A549 (cell line): ENCODE results near the gene SCN4B. TPM values are rescaled to one million over a fixed set of nuclear protein-coding genes. Genes with fewer than 3 reads are reported as not detected.

ENCODE experiments used
- ATAC-seq, 2 experiments: fragments of 200-7000 bp in 1 of 2; fragments of >200 bp in 1 of 2; cut with Nextera tagmentation in 1 of 2; cut with Tn5 transposase in 1 of 2; 3 replicates each; pipeline versions ENCODE4 v1.8.0 to v1.9.1; 2018 to 2020; ENCODE audit warnings: mild to moderate bottlenecking in 1 of 2, moderate library complexity in 1 of 2
- CTCF ChIA-PET: fragments of 300-600 bp; sonication (Branson Sonifier 250); formaldehyde crosslinking; extraction: SDS; loops from one replicate; lab custom pipeline; 2021; ENCODE audit warnings: antibody characterized with exemption, inconsistent platforms; lab: Yijun Ruan, JAX
- POLR2A ChIA-PET: fragments of 350-600 bp; formaldehyde crosslinking; extraction: SDS; loops from one replicate; lab custom pipeline; 2021; ENCODE audit warnings: antibody characterized with exemption, inconsistent platforms; lab: Yijun Ruan, JAX
- DNase-seq, 2 experiments: peaks; one replicate each; pipeline versions ENCODE4 v3.0.0 to v3.0.0-alpha.2; 2011 to 2016; ENCODE audit warnings: low read depth in 1 of 2, low spot score in 1 of 2
- FAIRE-seq: peaks from 2 replicates; lab custom pipeline; 2011; peaks lifted over from hg19 to GRCh38; lab: Jason Lieb, UNC
- H3K27ac ChIP-seq, 2 experiments: fragments of >200 bp; sonication (Bioruptor Twin); formaldehyde crosslinking; 3 replicates each; pipeline ENCODE4 v1.5.1; 2016 to 2017
- H3K4me1 ChIP-seq: fragments of >200 bp; sonication (Bioruptor Twin); formaldehyde crosslinking; 3 replicates; pipeline ENCODE4 v1.6.1; 2016
- H3K4me2 ChIP-seq: fragments of >200 bp; sonication (Bioruptor Twin); formaldehyde crosslinking; 3 replicates; pipeline ENCODE4 v1.6.1; 2016
- H3K4me3 ChIP-seq: fragments of >200 bp; sonication (Bioruptor Twin); formaldehyde crosslinking; 3 replicates; pipeline ENCODE4 v1.5.1; 2016
- H3K9me3 ChIP-seq: fragments of >200 bp; sonication (Bioruptor Twin); formaldehyde crosslinking; 3 replicates; pipeline ENCODE4 v1.6.1; 2016
- CHD2 ChIP-seq: fragments of 150-350 bp; IDR thresholded peaks from 2 replicates; pipeline ENCODE4 v1.6.1; 2014; ENCODE audit warnings: low read length; ENCODE audit not compliant: partially characterized antibody
- CHD4 ChIP-seq: fragments of 200-600 bp; sonication (generic); IDR thresholded peaks from 2 replicates; pipeline ENCODE4 v1.6.1; 2016; ENCODE audit warnings: antibody characterized with exemption, mild to moderate bottlenecking, borderline replicate concordance
- CTCF ChIP-seq: fragments of >200 bp; sonication (Bioruptor Twin); formaldehyde crosslinking; IDR thresholded peaks from 3 replicates; pipeline ENCODE4 v1.5.1; 2016
- E2F6 ChIP-seq: IDR thresholded peaks from 2 replicates; pipeline ENCODE4 v1.6.1; 2012; ENCODE audit warnings: low read depth, borderline replicate concordance
- EHF ChIP-seq: fragments of 250-450 bp; sonication (Bioruptor Pico); IDR thresholded peaks from 2 replicates; pipeline ENCODE4 v1.5.0; 2020; ENCODE audit warnings: mild to moderate bottlenecking
- EHMT2 ChIP-seq: fragments of 200-600 bp; sonication (generic); IDR thresholded peaks from 2 replicates; pipeline ENCODE4 v1.6.1; 2016; ENCODE audit warnings: antibody characterized with exemption, low read depth, mild to moderate bottlenecking, moderate library complexity
- FOSL2 ChIP-seq, 2 experiments: fragments of 450-650 bp in 1 of 2; fragments of >200 bp in 1 of 2; sonication (Bioruptor Twin) in 1 of 2; formaldehyde crosslinking; IDR thresholded peaks; 2 replicates each; pipeline versions ENCODE4 v1.5.0 to v1.6.1; 2016 to 2020; ENCODE audit warnings: mild to moderate bottlenecking in 1 of 2, moderate library complexity in 1 of 2
- FOXS1 ChIP-seq: fragments of 250-450 bp; sonication (Bioruptor Pico); IDR thresholded peaks from 2 replicates; pipeline ENCODE4 v1.5.0; 2020; ENCODE audit warnings: mild to moderate bottlenecking, moderate library complexity
- HDAC2 ChIP-seq: fragments of 200-600 bp; sonication (generic); IDR thresholded peaks from 2 replicates; pipeline ENCODE4 v1.6.1; 2016
- HEYL ChIP-seq: fragments of 250-450 bp; sonication (Bioruptor Pico); IDR thresholded peaks from 2 replicates; pipeline ENCODE4 v1.8.0; 2021; ENCODE audit warnings: mild to moderate bottlenecking, moderate library complexity
- JUN ChIP-seq, 2 experiments: fragments of >200 bp; sonication (Bioruptor Twin); formaldehyde crosslinking; IDR thresholded peaks; 2 replicates in 1 of 2; 3 replicates in 1 of 2; pipeline ENCODE4 v1.6.1; 2016 to 2017
- JUNB ChIP-seq: fragments of >200 bp; sonication (Bioruptor Twin); formaldehyde crosslinking; IDR thresholded peaks from 2 replicates; pipeline ENCODE4 v1.6.1; 2016
- KDM1A ChIP-seq: fragments of 200-600 bp; sonication (generic); IDR thresholded peaks from 2 replicates; pipeline ENCODE4 v1.6.1; 2016; ENCODE audit warnings: low read depth, mild to moderate bottlenecking
- KDM5A ChIP-seq: fragments of 200-600 bp; sonication (generic); IDR thresholded peaks from 2 replicates; pipeline ENCODE4 v1.6.1; 2016; ENCODE audit warnings: antibody characterized with exemption, mild to moderate bottlenecking
- MAFK ChIP-seq: fragments of 450-650 bp; IDR thresholded peaks from 2 replicates; pipeline ENCODE4 v1.6.1; 2014; ENCODE audit not compliant: partially characterized antibody
- MAZ ChIP-seq: fragments of 150-350 bp; IDR thresholded peaks from 2 replicates; pipeline ENCODE4 v1.6.1; 2014; ENCODE audit warnings: antibody characterized with exemption, low read depth, low read length, borderline replicate concordance
- MYC ChIP-seq: IDR thresholded peaks from 2 replicates; pipeline ENCODE4 v1.6.1; 2012; ENCODE audit warnings: mild to moderate bottlenecking, inconsistent platforms, low read length, improper control_type of control experiment, borderline replicate concordance
- NFE2L2 ChIP-seq: fragments of 150-350 bp; conservative IDR thresholded peaks from 2 replicates; pipeline ENCODE4 v1.6.1; 2014; ENCODE audit warnings: low read length
- NR3C1 ChIP-seq: fragments of >200 bp; sonication (Bioruptor Twin); formaldehyde crosslinking; IDR thresholded peaks from 3 replicates; pipeline ENCODE4 v1.6.1; 2017
- PHF8 ChIP-seq: fragments of 200-600 bp; sonication (generic); IDR thresholded peaks from 2 replicates; pipeline ENCODE4 v1.6.1; 2016; ENCODE audit warnings: low read depth, mild to moderate bottlenecking, antibody characterized with exemption, moderate library complexity, borderline replicate concordance
- RARB ChIP-seq: fragments of 250-450 bp; sonication (Bioruptor Pico); IDR thresholded peaks from 2 replicates; pipeline ENCODE4 v1.8.0; 2021; ENCODE audit warnings: mild to moderate bottlenecking, moderate library complexity
- RCOR1 ChIP-seq: fragments of 150-350 bp; IDR thresholded peaks from 2 replicates; pipeline ENCODE4 v1.6.1; 2014; ENCODE audit warnings: antibody characterized with exemption, low read length, low read depth
- RFX5 ChIP-seq: fragments of 450-650 bp; IDR thresholded peaks from 2 replicates; pipeline ENCODE4 v1.7.1; 2014; ENCODE audit warnings: antibody characterized with exemption, mild to moderate bottlenecking, moderate library complexity
- ZC3H11A ChIP-seq: fragments of 450-650 bp; IDR thresholded peaks from 2 replicates; pipeline ENCODE4 v1.6.1; 2014; ENCODE audit warnings: antibody characterized with exemption, mild to moderate bottlenecking
- ZFP36 ChIP-seq: fragments of 450-650 bp; IDR thresholded peaks from 2 replicates; pipeline ENCODE4 v1.6.1; 2014; ENCODE audit warnings: borderline replicate concordance; ENCODE audit not compliant: partially characterized antibody
- ZNF302 ChIP-seq: fragments of 250-450 bp; sonication (Bioruptor Pico); IDR thresholded peaks from 2 replicates; pipeline ENCODE4 v1.9.0; 2021; ENCODE audit warnings: inconsistent platforms, mild to moderate bottlenecking, moderate library complexity
- WGBS: methylation state at CpG from one replicate; pipeline ENCODE4 v1.1.6; 2017; ENCODE audit errors: missing lambda C conversion rate; 5-methylcytosine and 5-hydroxymethylcytosine counted together
- polyA plus RNA-seq, 4 experiments: library from polyadenylated mRNA; depleted of rRNA in 3 of 4; stranded (reverse); fragments of >200 nt; fragmentation: RNase III in 1 of 4; extraction: RNeasy Plus Mini Kit Qiagen cat#74134 plus additional on column Dnase treatment in 1 of 4; gene quantifications; 2 replicates in 3 of 4; 3 replicates in 1 of 4; pipeline ENCODE4 v1.2.3, GENCODE V29; 2011 to 2017
- TF ChIP-seq, protein P1 (sequence below): IDR thresholded peaks from 2 replicates; pipeline ENCODE4 v1.6.1; 2012
- TF ChIP-seq, protein P2 (sequence below): fragments of 250-450 bp; sonication (Bioruptor Pico); IDR thresholded peaks from 2 replicates; pipeline ENCODE4 v1.5.0; 2020; ENCODE audit warnings: low read depth, mild to moderate bottlenecking, moderate library complexity

The SCN4B gene
- polyA plus RNA-seq, 2 of the 4 experiments (the other 2 are of a cell fraction) = 0.12 TPM; not detected in 1

GRCh38 chr11:118133816-118134215 is 18.8 kb downstream of the SCN4B start:
- WGBS = 70% methylated on average over 10 of the region's 10 CpGs

DNA sequence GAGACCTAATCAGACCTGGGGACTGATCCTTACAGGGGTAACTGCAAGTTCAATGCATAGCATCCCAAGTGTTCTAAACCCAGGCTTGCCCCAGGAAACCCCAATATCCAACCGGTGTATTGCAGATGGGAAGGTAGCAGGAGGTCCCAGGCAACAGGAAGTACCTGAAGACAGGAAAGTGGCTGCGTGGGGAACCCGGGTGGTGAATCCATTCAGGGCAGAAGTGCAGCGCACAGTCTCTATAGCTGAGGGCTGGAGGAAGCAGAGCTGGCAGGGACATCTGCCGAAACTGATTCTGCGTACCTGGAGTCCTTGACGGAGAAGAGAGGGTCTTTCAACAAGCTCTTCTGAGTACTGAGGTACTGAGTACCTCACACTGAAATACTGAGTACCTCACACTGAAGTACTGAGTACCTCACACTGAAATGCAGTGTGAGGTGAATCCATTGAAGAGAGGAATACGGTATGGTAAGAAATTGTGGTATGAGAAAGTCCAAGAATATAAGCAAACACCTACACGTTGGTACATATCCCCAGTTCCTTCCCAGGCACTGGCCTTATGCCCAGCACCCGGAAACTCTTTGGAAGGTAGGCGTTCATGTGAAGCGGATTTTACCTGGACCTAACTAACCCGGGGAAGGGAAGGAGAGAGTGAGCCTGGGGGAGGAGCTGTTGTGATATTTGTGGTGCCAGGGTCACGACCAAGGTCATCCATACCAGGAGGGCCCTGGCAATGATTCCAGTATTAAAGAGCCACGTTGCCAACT is 20.1 kb downstream of the SCN4B start:
- 45% methylated on average over 15 of the region's 15 CpGs for whole genome bisulfite sequencing
- FAIRE-seq = no peak
- ChIA-PET CTCF (no interaction called here), POLR2A (no interaction called here)
- Histone ChIP-seq H3K4me2 (no peak overlapping the region), H3K4me1 (0 out of 3 replicates have a peak, but pooled peaks cover 3% of the 10 kb centered on the region), H3K27ac (no peak overlapping the region), H3K4me3 (no peak overlapping the region), H3K9me3 (no peaks in the 10 kb centered on the region)
- no peak for TF ChIP-seq RARB
- TF ChIP-seq KDM5A = no peak
- DNase-seq = no peak
- ATAC-seq = no peak

More at GRCh38 chr11:118133816-118134215, 18.8 kb downstream of the SCN4B start:
- CTCF ChIA-PET = interaction anchor here (0.6 to 2.6 kb wide), 3 partner anchors 11 to 57 kb away, joined by 3 to 15 read pairs (median 3); no protein-coding TSS in a partner anchor
- H3K9me3 ChIP-seq = no peaks in the 10 kb centered on the region
- ATAC-seq = no peak
- H3K4me3 ChIP-seq = no peak overlapping the region
- H3K4me1 ChIP-seq = no peaks in the 10 kb centered on the region
- H3K27ac ChIP-seq = no peak overlapping the region
- DNase-seq = no peak
- FAIRE-seq = no peak
- POLR2A ChIA-PET = no interaction called here
- no peak overlapping the region for H3K4me2 ChIP-seq
- TF ChIP-seq FOXS1 (CRISPR knock-in tag) (no peak), RARB (no peak), NR3C1 (no peak), RCOR1 (no peak), E2F6 (no peak), PHF8 (no peak), JUN (IDR thresholded peaks at IDR 0.05) (no peak), JUNB (no peak), MAFK (no peak), FOSL2 (IDR thresholded peaks at IDR 0.05) (no peak), FOSL2 (CRISPR knock-in tag; IDR thresholded peaks at IDR 0.05) (no peak), RFX5 (no peak), EHMT2 (no peak), KDM1A (no peak)
- TF ChIP-seq, protein P1, sequence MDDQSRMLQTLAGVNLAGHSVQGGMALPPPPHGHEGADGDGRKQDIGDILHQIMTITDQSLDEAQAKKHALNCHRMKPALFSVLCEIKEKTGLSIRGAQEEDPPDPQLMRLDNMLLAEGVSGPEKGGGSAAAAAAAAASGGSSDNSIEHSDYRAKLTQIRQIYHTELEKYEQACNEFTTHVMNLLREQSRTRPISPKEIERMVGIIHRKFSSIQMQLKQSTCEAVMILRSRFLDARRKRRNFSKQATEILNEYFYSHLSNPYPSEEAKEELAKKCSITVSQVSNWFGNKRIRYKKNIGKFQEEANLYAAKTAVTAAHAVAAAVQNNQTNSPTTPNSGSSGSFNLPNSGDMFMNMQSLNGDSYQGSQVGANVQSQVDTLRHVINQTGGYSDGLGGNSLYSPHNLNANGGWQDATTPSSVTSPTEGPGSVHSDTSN = no peak

DNA sequence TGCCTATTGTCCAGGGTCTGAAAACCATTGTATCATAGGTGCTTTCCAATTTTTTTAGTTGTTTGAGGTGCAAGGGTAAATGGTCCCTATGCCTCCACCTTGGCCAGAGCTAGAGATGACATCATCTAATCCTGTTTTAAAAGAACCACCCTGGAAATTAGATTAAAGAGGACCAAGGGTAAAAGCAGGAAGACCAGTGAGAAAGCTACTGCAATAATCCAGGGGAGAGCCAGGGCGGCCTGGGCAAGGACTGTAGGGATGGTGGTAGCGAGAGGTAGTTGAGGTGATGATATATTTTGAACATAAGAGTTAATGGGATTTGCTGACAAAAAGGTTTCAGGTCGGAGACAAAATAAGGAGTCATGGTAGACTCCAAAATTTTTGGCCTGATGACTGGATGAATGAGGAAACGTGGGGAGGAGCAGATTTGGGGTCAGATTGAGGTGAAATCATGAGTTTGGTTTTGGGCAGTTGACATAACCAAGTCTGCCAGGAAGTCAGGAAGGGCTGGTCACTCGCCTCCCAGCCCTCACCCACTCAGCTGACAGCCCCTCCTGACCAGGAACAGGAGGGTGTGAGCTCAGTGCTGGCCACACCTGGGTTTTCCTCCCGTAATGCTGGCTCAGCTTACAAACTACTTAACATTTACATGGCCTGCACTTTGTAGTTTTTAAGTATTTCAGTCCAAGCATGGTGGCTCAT is 23.0 kb downstream of the SCN4B start:
- DNase-seq = no peak
- Histone ChIP-seq H3K4me2 (no peak overlapping the region), H3K27ac (no peak overlapping the region), H3K9me3 (no peaks in the 10 kb centered on the region), H3K4me3 (no peak overlapping the region)
- POLR2A ChIA-PET = no interaction called here
- 51% methylated on average over 6 of the region's 6 CpGs for WGBS
- FAIRE-seq = no peak
- TF ChIP-seq HDAC2 = no peak
- TF ChIP-seq, protein P2, sequence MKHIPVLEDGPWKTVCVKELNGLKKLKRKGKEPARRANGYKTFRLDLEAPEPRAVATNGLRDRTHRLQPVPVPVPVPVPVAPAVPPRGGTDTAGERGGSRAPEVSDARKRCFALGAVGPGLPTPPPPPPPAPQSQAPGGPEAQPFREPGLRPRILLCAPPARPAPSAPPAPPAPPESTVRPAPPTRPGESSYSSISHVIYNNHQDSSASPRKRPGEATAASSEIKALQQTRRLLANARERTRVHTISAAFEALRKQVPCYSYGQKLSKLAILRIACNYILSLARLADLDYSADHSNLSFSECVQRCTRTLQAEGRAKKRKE (CRISPR knock-in tag) = no peak
- TF ChIP-seq EHF (CRISPR knock-in tag) = no peak
- TF ChIP-seq FOXS1 (CRISPR knock-in tag) = no peak
- TF ChIP-seq NFE2L2 = no peak
- no peak for TF ChIP-seq JUN (IDR thresholded peaks at IDR 0.05)
- no peak for TF ChIP-seq ZNF302 (CRISPR knock-in tag)
- no peak for TF ChIP-seq EHMT2
- no peak for TF ChIP-seq RFX5
- no peak for TF ChIP-seq MYC
- TF ChIP-seq ZC3H11A = no peak
- TF ChIP-seq MAZ = no peak
- TF ChIP-seq PHF8 = no peak
- no peak for TF ChIP-seq CHD2
- TF ChIP-seq HEYL (CRISPR knock-in tag) = no peak
- TF ChIP-seq ZFP36 = no peak
- TF ChIP-seq MAFK = no peak
- TF ChIP-seq CHD4 = no peak
- TF ChIP-seq CTCF = no peak
- TF ChIP-seq, all 56 proteins: peak for 0
- H3K4me1 ChIP-seq = 0 out of 3 replicates have a peak, but pooled peaks cover 3% of the 10 kb centered on the region
- CTCF ChIA-PET = interaction anchor here (0.6 to 1.3 kb wide), 5 partner anchors 15 to 833 kb away, joined by 3 read pairs; no protein-coding TSS in a partner anchor
- no peak for ATAC-seq
